ENCODE results near the gene LRRC52.

GRCh38 chr1:165539306-165539705, 4.5 kb upstream of the LRRC52 start:
- no peak for TF ChIP-seq CTCF (conservative IDR thresholded peaks at IDR 0.05)
- TF ChIP-seq ZFX (IDR thresholded peaks at IDR 0.05) = no peak

Measured in C4-2B (cell line).